HG03066 (cell line): Measurements from ENCODE around the gene VPS33B.

Source experiments
- ATAC-seq: cut with Tn5 transposase; IDR thresholded peaks from one replicate; pipeline ENCODE4 v1.9.1; 2021; ENCODE audit warnings: low read depth; ENCODE audit not compliant: unreplicated experiment

The VPS33B gene

DNA sequence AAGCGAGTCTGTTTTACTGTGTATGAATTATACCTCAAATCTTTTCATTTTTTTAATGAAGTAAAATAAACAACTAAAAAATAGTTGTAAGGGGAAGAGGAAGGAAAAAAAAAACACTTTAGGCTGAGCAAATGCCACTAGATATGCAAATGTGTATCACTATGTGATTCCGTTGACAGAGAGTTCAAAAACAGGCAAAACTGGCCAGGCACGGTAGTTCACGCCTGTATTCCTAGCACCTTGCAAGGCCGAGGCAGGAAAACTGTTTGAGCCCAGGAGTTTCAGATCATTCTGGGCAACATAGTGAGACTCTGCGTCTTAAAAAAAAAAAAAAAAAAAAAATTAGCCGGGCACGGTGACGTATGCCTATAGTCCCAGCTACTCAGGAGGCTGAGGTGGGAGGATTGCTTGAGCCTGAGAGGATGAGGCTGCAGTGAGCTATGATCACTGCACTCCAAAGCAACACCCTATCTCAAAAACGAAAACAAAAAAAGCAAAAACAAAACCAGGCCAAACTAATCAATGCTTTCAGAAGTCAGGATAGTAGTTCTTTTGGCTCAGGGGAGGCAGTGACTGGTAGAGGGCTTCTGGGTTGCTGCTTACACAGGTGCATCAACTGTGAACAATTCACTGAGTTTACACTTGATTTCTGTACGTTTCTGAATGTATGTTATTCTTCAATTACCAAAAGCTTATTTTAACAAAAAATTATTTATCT lies 35.4 kb downstream of the VPS33B start:
- no peak for ATAC-seq

DNA sequence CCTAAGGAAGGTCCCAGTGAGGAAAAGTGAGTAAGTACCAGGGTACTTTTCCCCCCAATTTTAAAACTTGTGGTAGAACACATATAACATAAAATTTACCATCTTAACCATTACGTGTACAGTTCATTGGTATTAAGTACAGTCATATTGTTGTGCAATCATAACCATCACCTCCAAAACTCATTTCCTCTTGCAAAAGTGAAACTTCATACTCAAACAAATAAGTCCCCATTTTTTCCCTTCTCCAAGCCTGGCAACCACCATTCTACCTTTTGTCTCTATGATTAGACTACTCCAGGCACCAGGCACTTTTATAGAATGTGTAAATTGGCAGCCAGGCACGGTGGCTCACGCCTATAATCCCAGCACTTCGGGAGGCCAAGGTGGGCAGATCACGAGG lies 40.3 kb downstream of the VPS33B start:
- no peak for ATAC-seq

DNA sequence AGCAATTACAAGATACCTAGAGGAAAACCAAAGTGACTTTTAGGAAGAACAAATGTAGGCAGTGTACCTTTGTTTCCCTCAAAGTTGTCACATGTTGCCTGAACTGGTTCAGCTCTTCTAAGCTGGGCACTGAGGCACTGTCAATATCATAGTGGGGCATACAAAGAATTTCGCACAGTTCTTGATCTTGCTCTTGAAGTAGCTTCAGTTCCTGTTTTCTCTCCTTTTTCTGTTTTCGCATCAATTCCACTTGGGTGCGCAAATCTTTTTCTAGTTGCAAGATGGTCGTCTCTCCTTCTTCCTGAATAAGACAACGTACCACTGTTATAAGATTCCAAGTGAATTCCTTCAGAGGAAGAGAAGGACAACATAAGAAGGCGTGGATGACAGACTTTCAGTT lies 40.7 kb downstream of the VPS33B start:
- peak; percentile 77 for ATAC-seq

DNA sequence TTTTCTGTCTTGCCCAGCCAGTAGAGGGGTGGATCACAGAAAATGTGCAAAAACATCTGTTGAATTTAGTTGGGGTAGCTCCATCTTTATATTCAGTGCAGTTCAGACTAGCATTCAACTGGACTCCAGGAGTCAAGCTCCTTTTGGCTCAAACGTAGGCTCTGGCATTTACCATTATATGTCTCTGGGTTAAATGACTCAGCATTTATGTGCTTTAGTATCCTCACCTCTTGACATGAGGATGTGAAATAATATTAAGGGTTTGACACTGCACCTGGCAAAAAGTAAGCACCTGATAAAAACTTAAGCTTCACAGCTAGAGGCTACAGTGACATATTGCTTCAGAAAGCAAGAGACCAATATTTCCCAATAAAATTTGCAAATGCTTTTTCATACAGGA lies 42.8 kb downstream of the VPS33B start:
- ATAC-seq, result no peak

DNA sequence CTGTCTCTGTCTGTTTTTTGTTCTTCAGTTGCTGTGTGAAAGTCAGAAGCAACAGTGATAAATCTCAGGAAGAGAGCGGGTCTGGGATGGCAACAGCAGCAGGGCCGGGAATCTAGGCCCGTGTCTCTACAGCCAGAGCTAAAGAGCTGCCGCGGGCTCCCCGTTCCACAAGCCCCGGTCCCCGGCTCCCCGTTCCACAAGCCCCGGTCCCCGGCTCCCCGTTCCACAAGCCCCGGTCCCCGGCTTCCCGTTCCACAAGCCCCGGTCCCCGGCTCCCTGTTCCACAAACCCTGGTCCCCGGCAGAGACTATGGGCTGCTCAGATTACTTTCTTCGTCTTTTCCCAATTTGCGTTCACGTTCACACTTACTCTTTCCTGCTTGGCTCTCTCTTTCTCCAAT lies 48.2 kb downstream of the VPS33B start:
- ATAC-seq, result no peak

DNA sequence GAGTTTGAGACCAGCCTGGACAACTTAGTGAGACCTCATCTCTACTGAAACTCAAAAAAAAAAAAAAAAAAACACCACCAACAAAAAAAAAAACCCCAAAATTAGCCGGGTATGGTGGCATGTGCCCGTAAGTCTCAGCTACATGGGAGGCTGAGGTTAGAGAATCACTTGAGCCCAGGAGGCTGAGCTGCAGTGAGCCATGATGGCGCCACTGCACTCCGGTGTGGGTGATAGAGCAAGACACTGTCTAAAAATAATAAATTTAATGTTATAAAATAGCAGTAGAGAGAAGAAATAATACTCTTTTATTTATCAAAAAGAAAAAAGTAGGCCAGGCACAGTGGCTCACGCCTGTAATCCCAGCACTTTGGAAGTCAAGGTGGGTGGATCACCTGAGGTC lies 50.3 kb downstream of the VPS33B start:
- ATAC-seq, result no peak

DNA sequence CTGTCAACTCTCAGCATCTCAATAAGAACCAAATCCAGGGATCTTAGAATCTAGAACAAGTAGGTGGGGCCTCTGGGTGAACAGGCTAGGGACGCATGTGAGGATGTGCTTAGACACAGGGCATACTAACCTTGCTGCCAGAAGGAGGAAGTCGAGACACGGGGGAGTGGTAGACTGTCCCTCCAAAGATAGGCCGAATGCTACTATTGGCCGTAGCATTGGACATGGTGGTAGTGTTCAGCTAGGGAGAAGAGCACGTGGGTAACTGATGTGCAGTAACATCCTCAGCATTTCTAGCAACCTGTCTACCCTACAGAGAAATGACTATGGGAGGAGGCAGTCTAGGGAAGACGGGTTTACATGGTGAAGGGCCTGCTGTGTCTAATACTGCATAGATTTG lies 52.1 kb downstream of the VPS33B start:
- ATAC-seq, result no peak

DNA sequence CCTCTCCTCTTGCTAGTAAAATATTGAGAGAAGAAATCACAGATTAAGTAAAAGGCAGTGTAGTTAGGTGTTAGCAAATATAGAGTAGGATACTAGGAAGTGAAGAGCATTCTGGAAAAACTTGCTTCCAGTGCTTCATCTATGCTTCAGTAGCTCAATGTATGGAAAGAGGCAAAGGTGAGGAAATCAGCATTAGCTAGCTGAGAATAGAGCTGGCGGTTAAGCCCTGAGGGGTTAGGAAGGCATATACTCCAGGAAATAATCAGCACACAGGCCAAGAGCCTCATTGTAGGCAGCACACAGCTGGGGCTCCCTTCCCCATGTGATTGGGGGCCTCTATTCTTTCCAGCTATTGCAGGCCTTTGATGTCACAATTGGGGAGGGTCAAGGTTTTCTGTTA lies 54.0 kb downstream of the VPS33B start:
- no peak for ATAC-seq

DNA sequence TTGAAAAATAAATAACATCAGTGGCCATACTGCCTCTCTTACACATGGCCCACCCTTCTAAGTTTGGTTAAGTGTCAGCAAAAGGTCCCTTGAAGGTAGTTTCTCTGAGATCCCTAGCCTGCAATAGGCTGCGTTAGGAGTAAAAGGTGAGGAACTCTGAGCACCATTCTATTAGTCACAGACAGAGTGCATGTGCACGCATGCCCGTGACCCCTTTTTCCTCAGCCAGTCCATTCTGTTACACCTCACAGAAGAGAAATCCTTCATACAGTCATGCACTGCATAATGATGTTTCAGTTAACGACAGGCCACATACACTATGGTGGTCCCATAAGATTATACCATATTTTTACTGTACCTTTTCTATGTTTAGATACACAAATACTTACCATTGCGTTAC lies 55.2 kb downstream of the VPS33B start:
- ATAC-seq, result no peak

DNA sequence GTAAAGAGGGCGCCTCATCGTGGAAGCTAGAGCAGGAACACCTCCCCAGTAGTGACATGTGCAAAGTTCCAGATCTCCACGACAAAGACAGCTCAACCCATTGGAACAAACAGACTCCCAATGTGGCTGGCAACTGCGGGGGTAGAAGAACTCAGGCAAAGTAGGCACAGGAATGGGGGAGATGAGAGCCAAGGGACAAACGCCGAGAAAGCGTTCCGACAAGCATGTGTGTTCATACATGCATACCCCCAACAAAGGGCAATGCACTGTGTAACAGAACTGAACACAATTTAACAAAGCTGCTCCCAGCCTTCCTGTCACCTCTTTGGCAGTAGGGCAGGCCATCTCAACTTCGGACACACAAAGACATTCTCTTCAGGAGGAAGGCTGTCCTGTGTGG lies 56.1 kb downstream of the VPS33B start:
- no peak for ATAC-seq

DNA sequence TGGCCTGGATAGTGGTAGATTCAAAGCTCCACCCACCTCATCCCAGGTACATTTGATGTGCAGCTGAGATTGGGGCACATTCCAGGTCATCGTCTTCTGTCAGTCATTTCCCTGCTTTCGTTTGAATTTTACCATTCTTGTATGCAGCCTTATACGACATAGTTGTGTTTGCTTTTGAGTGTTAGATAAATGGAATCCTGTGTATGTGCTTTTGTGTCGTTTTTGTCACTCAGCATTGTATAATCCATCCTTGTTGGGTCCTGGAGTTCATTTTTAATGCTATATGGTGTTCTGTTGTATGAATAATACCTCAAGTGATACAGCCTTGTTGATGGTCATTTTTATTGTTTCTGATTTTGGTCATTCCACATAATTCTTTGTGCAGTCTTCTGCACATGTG lies 60.4 kb downstream of the VPS33B start:
- no peak for ATAC-seq

DNA sequence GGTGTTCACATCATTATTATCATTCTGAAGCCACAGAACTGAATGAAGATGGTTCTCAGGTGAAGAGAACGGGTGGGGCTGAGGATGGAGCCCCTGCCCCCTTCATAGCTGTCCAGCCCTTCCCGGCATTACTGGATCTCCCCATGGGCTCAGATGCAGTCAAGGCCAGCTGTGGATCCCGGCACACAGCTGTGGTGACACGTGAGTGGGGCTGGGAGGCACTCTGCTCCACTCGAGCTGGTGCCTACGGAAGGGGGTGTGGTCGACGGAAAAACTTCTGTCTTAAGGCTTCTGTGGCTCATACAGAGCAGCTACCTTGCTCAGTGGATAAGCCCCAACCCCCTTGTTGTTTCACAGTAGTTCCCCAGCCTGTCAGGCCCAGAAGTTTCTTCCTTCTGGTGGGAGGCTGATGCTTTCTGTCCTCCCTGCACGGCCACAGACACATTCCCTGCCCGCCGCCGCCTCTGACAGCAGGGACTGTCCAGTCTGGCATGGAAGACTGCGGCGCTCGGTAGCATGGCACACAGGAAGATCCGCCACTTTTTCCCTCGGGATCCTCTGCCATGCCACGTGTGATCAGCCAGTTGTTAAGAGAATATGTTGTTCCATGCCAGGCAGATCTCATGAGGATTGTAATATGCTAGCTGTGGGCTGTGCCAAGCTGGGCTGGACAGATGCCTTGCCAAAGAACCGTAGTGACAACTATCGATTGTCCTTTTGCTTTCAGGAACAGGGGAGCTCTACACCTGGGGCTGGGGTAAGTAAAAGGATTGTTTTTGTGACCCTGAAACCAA lies 61.9 kb downstream of the VPS33B start:
- ATAC-seq, result no peak

DNA sequence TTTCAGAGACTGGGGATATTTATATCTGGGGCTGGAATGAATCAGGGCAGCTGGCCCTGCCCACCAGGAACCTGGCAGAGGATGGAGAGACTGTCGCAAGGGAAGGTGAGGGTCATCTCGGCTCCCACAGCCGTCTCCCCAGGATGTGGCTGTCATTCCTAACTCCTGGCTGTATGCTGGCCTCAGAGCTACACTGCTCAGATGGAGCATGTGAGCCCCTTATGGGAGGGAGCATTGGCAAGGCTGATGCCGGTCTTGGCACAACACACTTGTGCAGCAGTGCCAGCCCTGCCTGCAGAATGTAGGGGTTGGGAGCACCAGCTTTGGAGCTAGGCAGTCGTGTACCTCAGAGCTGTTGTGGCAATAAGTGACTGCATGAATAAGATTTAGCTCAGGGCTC lies 62.5 kb downstream of the VPS33B start:
- ATAC-seq, result no peak

DNA sequence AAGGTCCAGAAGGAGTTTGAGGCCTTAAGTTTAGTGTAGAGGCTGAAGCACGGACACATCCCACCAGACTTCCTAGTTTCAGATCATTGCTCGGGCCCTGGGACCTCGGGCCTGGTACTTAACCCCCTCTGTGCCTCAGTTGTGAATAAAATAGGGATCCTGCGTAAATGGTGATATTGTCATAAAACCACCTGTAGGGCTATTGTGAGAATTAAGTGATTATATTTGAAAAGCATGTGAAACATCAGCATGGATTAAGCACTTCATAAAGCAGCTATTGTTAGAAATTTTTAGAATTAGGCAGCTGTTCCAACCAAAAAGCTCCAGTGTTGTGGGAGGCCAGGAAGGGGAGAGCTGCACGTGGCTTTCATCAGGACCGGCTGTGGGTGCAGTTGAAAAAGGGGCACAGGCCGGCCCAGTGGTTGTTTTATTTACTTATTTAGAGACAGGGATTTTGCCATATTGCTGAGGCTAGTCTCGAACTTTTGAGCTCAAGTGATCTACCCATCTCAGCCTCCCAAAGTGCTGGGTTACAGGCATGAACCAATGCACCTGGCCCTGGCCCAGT lies 63.3 kb downstream of the VPS33B start:
- ATAC-seq, result no peak

DNA sequence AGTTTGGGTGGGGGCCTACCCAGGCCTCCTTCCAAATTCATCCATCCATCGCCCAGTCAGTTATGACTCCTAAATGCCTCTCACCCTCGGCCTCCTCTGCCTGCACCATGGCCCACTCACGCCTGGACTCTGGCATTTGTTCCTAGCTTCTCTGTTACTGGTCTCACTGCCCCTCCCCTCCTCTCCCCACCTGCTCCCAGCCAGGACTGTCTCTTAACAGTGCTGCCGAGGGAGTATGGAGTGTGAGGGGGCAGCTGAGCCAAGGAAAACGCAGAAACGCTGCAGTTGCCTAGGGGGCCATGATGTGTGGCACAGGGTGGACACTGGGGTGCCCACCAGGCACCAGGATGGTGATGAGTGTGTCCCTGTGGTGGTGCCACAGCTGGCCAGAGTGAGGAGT lies 64.6 kb downstream of the VPS33B start:
- no peak for ATAC-seq

DNA sequence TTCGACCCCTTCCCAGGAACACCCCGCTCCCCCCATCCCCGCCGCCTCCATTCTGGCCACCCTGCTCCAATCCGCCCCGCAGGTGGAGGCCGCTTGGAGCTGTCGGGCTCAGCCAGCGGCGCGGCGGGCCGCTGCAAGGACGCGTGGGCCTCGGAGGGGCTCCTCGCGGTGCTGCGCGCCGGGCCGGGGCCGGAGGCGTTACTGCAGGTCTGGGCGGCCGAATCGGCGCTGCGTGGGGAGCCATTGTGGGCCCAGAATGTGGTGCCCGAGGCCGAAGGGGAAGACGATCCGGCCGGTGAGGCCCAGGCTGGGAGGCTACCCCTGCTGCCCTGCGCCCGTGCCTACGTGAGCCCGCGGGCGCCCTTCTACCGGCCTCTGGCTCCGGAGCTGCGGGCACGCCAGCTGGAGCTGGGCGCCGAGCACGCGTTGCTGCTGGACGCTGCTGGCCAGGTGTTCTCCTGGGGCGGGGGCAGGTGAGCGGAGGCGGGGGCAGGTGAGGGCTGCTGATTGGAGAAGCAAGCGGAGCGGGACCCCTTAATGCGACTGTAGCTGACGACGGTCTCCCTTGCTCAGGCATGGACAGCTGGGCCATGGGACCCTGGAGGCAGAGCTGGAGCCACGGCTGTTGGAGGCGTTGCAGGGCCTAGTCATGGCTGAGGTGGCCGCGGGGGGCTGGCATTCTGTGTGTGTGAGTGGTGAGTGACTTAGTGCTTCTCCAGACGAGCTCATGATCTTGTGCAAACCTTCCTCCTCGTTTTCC lies 65.2 kb downstream of the VPS33B start:
- no peak for ATAC-seq

DNA sequence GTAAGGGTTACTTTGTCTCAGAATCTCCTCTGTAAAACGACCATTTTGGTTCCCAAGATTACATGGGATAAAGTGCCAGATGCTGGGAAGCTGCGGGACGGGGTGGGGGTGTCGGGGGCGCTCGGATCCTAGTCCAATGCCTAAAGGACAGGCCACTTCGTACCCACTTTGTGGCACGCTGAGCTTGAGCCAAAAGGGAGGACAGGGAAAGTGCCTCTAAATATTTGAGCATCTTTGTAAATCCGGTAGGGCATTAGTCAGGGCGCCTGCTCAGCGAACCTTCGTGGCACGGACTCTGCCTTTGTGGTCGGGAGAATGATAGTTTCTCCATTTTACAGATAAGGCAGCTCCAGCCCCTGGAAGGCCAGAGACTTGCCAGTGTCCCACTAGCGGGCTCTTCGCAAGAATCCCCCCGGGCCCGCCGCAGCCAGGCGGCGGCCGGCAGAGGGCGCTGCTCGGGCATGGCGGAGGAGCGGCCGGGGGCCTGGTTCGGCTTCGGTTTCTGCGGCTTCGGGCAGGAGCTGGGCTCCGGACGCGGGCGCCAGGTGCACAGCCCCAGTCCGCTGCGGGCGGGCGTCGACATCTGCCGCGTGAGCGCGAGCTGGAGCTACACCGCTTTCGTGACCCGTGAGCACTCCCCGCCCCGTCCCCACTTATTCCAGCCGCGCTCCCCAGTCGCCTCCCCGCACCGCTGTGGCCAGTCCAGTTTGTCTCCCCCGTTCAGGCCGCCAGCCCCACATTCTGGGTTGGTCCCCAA lies 65.9 kb downstream of the VPS33B start:
- ATAC-seq, result no peak

DNA sequence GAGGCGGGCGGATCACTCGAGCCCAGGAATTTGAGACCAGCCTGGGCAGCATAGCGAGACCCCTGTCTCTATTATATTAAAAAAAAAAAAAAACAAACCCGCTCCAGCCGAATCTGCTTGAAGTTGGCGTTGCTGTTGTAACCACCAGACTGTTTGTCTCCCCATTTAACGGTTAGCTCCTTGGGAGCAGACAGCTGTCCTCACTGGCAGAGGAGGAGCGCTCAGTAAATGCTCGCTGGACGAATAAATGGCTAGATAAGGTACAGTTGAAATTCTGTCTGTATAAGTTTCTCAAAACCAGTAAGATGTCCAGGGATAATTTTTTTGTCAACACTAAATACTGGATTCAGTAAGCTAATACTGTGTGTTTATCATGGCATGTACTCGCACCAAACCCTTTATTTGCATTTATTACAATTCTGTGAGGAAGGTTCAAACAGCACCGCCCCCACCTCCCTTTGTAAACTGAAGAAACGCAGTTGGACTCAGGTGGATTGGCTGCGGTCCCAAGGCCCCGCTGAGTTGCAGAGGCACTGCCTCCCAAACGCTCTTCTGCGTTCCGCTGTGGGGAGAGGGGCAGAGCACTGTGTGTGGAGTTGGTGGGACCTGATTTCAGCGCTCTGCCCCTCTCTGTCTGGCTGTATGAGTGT lies 66.6 kb downstream of the VPS33B start:
- ATAC-seq, result no peak

DNA sequence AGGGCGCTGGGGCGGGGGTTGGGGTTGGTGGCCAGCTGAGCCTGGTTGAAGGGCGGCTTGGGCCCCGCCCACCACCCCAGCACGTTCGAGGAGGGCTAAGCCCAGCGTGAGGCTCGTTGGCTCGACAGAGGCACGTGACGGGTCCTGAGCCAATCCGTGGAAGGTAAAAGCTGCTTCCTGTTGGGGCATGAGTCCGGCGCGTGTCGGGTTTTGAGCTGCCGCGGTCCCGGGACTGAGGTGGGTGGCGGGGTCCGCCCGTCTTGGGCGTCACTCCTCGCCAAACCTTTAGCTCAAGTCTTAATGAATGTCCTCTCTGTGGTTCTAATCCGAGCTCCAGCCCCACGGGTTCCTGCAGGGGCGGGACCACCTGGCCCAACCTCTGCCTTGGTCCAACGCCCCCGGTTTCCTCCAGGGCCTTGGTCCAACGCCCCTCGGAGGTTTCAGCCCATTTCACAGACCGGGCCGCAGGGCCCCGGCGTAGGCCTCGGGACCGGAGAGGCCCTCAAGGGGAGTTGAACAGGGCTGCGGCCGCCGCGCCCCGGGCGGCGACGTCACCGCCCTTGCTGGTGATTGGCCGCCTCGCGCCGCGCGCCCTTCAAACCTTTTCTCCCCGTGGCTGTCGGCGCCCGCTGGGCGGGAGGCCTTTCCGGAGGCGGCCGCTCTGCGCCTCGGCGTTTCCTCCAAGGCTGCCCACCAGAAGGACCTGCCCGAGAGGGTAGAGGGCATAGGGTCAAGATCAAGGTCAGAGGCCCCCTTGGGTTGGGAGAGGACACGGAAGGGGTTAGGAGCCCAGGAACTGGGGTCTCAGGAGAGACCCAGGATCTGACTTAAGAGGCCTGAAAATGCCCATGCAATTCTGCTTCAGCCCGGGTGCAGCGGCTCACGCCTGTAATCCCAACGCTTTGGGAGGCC lies 67.4 kb downstream of the VPS33B start, which contains the start of gene RCCD1:
TSS of gene RCCD1 (plus strand) at position 173 of the 912 bp plus-strand sequence. CDS start 1,851 bp downstream, outside the sequence.
- peak; percentile 96 for ATAC-seq
